H1 (cell line): ENCODE results near the gene TM4SF20. TPM values are rescaled to one million over a fixed set of nuclear protein-coding genes. Genes with fewer than 3 reads are reported as not detected.

Source experiments
- CTCF ChIA-PET: fragments of 300-600 bp; sonication (Branson Sonifier 250); formaldehyde crosslinking; loops from one replicate; lab custom pipeline; 2021; ENCODE audit not compliant: partially characterized antibody; lab: Charles Lee
- POLR2A ChIA-PET: fragments of 300-600 bp; sonication (Branson Sonifier 250); formaldehyde crosslinking; loops from one replicate; lab custom pipeline; 2021; ENCODE audit warnings: inconsistent platforms; ENCODE audit not compliant: partially characterized antibody; lab: Charles Lee
- DNase-seq, 2 experiments: peaks; one replicate each; pipeline versions ENCODE4 v3.0.0 to v3.0.0-alpha.2; 2010 to 2022; ENCODE audit warnings: low spot score in 2 of 2, low read depth in 1 of 2, mixed read lengths in 1 of 2
- FAIRE-seq: peaks from 2 replicates; lab custom pipeline; 2011; peaks lifted over from hg19 to GRCh38; lab: Jason Lieb, UNC
- H2AFZ ChIP-seq: 2 replicates; pipeline ENCODE4 v1.8.1; 2012; ENCODE audit warnings: low read length, inconsistent platforms
- H2AK5ac ChIP-seq: 2 replicates; pipeline ENCODE4 v1.6.1; 2013; ENCODE audit warnings: low read depth, low read length
- H2BK120ac ChIP-seq: replicated peaks from 2 replicates; pipeline ENCODE3; 2013; ENCODE audit warnings: low read depth, low read length, inconsistent platforms
- H2BK12ac ChIP-seq: 2 replicates; pipeline ENCODE4 v1.6.1; 2013; ENCODE audit warnings: low read depth, low read length
- H2BK15ac ChIP-seq: 2 replicates; pipeline ENCODE4 v1.6.1; 2013; ENCODE audit warnings: low read length
- H2BK20ac ChIP-seq: 2 replicates; pipeline ENCODE4 v1.6.1; 2013; ENCODE audit warnings: low read length
- H2BK5ac ChIP-seq: 2 replicates; pipeline ENCODE4 v1.6.1; 2013; ENCODE audit warnings: low read depth, low read length
- H3K14ac ChIP-seq: 2 replicates; pipeline ENCODE4 v1.6.1; 2013; ENCODE audit warnings: inconsistent platforms; ENCODE audit not compliant: insufficient read length
- H3K18ac ChIP-seq: 2 replicates; pipeline ENCODE4 v1.6.1; 2013; ENCODE audit warnings: low read length; ENCODE audit errors: extremely low read depth
- H3K23ac ChIP-seq: 2 replicates; pipeline ENCODE4 v1.6.1; 2013; ENCODE audit warnings: inconsistent platforms; ENCODE audit not compliant: insufficient read length
- H3K23me2 ChIP-seq: 2 replicates; pipeline ENCODE4 v1.6.1; 2013; ENCODE audit warnings: low read depth, low read length
- H3K27ac ChIP-seq: 2 replicates; pipeline ENCODE4 v1.6.1; 2011; ENCODE audit warnings: low read depth, low read length, inconsistent platforms
- H3K27me3 ChIP-seq, 4 experiments: replicated peaks in 1 of 4; 1 replicate in 1 of 4; 2 replicates in 3 of 4; pipeline versions ENCODE4 v1.6.1 to v1.8.1; 2011 to 2013; ENCODE audit warnings: low read length in 3 of 4, mild to moderate bottlenecking in 3 of 4, inconsistent platforms in 2 of 4, mixed read lengths in 2 of 4, moderate library complexity in 1 of 4; ENCODE audit not compliant: control insufficient read depth in 3 of 4, insufficient read depth in 3 of 4; ENCODE audit errors: extremely low read depth in 1 of 4
- H3K36me3 ChIP-seq, 4 experiments: 2 replicates each; pipeline versions ENCODE4 v1.6.1 to v1.8.1; 2011 to 2013; ENCODE audit warnings: mild to moderate bottlenecking in 4 of 4, low read length in 3 of 4, moderate library complexity in 2 of 4, control low read depth in 1 of 4, inconsistent platforms in 1 of 4; ENCODE audit not compliant: insufficient read depth in 4 of 4, control insufficient read depth in 2 of 4
- H3K4ac ChIP-seq: replicated peaks from 2 replicates; pipeline ENCODE3; 2013; ENCODE audit warnings: low read length, low read depth, mixed read lengths, inconsistent platforms; ENCODE audit not compliant: insufficient read length
- H3K4me1 ChIP-seq, 4 experiments: replicated peaks in 1 of 4; 1 replicate in 1 of 4; 2 replicates in 3 of 4; pipeline versions ENCODE4 v1.6.1 to v1.8.1; 2011 to 2013; ENCODE audit warnings: low read length in 3 of 4, inconsistent platforms in 2 of 4, mixed read lengths in 1 of 4; ENCODE audit not compliant: insufficient read depth in 4 of 4, control insufficient read depth in 3 of 4
- H3K4me2 ChIP-seq, 2 experiments: 2 replicates each; pipeline versions ENCODE4 v1.6.1 to v1.8.1; 2011 to 2013; ENCODE audit warnings: low read depth in 2 of 2, low read length in 2 of 2, control low read depth in 1 of 2, inconsistent platforms in 1 of 2, mild to moderate bottlenecking in 1 of 2; ENCODE audit not compliant: insufficient read depth in 1 of 2
- H3K4me3 ChIP-seq, 4 experiments: fragments of 200-600, 300-600 bp in 1 of 4; sonication (generic), shearing (Covaris generic), sonication (Bioruptor Twin) in 1 of 4; 2 replicates each; pipeline versions ENCODE4 v1.5.1 to v1.8.1; 2011 to 2016; ENCODE audit warnings: low read length in 4 of 4, low read depth in 3 of 4, control low read depth in 2 of 4, inconsistent platforms in 2 of 4, mild to moderate bottlenecking in 2 of 4, mixed read lengths in 1 of 4, moderate library complexity in 1 of 4; ENCODE audit not compliant: insufficient read depth in 2 of 4; ENCODE audit errors: extremely low read depth in 1 of 4
- H3K56ac ChIP-seq: replicated peaks from 2 replicates; pipeline ENCODE3; 2013; ENCODE audit warnings: low read depth, mild to moderate bottlenecking, mixed read lengths, low read length, inconsistent platforms; ENCODE audit not compliant: insufficient read length
- H3K79me1 ChIP-seq: 2 replicates; pipeline ENCODE4 v1.6.1; 2013; ENCODE audit warnings: low read depth, low read length, control low read depth
- H3K79me2 ChIP-seq, 2 experiments: 2 replicates each; pipeline versions ENCODE4 v1.6.1 to v1.8.1; 2012 to 2013; ENCODE audit warnings: low read length in 2 of 2, mild to moderate bottlenecking in 2 of 2, inconsistent platforms in 1 of 2; ENCODE audit not compliant: insufficient read depth in 2 of 2, control insufficient read depth in 1 of 2
- H3K9ac ChIP-seq, 4 experiments: replicated peaks in 1 of 4; 1 replicate in 1 of 4; 2 replicates in 3 of 4; pipeline versions ENCODE4 v1.6.1 to v1.8.1; 2011 to 2013; ENCODE audit warnings: low read depth in 3 of 4, low read length in 3 of 4, control low read depth in 2 of 4, mild to moderate bottlenecking in 2 of 4, moderate library complexity in 2 of 4, inconsistent platforms in 1 of 4; ENCODE audit errors: extremely low read depth in 1 of 4
- H3K9me3 ChIP-seq, 2 experiments: 2 replicates each; pipeline versions ENCODE4 v1.6.1 to v1.8.1; 2012 to 2013; ENCODE audit warnings: mild to moderate bottlenecking in 2 of 2, moderate library complexity in 2 of 2, control low read depth in 1 of 2, inconsistent platforms in 1 of 2, low read depth in 1 of 2, low read length in 1 of 2, mixed read lengths in 1 of 2; ENCODE audit not compliant: insufficient read depth in 2 of 2
- H4K20me1 ChIP-seq, 2 experiments: replicated peaks in 1 of 2; 2 replicates each; pipeline versions ENCODE3 to v1.8.1; 2011 to 2013; ENCODE audit warnings: inconsistent platforms in 2 of 2, low read length in 2 of 2, mild to moderate bottlenecking in 1 of 2; ENCODE audit not compliant: insufficient read depth in 2 of 2, control insufficient read depth in 1 of 2
- H4K5ac ChIP-seq: 2 replicates; pipeline ENCODE4 v1.6.1; 2013; ENCODE audit warnings: low read length, low read depth, mixed read lengths, inconsistent platforms; ENCODE audit not compliant: insufficient read length
- H4K8ac ChIP-seq: 2 replicates; pipeline ENCODE4 v1.8.0; 2013; ENCODE audit warnings: mild to moderate bottlenecking, moderate library complexity, low read length, inconsistent platforms; ENCODE audit not compliant: insufficient read depth; ENCODE audit errors: extremely low read depth
- H4K91ac ChIP-seq: replicated peaks from 2 replicates; pipeline ENCODE3; 2013; ENCODE audit warnings: low read length, mixed read lengths, inconsistent platforms; ENCODE audit not compliant: insufficient read length
- ASH2L ChIP-seq: fragments of 200-600, 300-600 bp; sonication (generic); IDR thresholded peaks from one replicate; pipeline ENCODE4 v1.7.1; 2017; ENCODE audit warnings: low read length
- CHD1 ChIP-seq: IDR thresholded peaks from 2 replicates; pipeline ENCODE4 v1.6.1; 2012; ENCODE audit warnings: low read depth, low read length, improper control_type of control experiment
- CREB1 ChIP-seq: IDR thresholded peaks from 2 replicates; pipeline ENCODE4 v1.6.1; 2012; ENCODE audit warnings: inconsistent platforms
- EZH2 ChIP-seq: fragments of 200-600 bp; sonication (generic); IDR thresholded peaks from 2 replicates; pipeline ENCODE4 v1.7.1; 2012; ENCODE audit warnings: low read depth, mild to moderate bottlenecking, moderate library complexity, low read length, inconsistent platforms; ENCODE audit not compliant: severe bottlenecking
- FOSL1 ChIP-seq: IDR thresholded peaks from 2 replicates; pipeline ENCODE4 v1.6.1; 2011; ENCODE audit warnings: mild to moderate bottlenecking, low read depth, low read length, moderate library complexity; ENCODE audit not compliant: insufficient read depth
- HDAC6 ChIP-seq: IDR thresholded peaks from one replicate; pipeline ENCODE4 v1.7.1; 2012; ENCODE audit warnings: low read depth, mild to moderate bottlenecking, inconsistent platforms, low read length, moderate library complexity
- KDM5A ChIP-seq: fragments of 200-600 bp; IDR thresholded peaks from 2 replicates; pipeline ENCODE4 v1.7.1; 2012; ENCODE audit warnings: mild to moderate bottlenecking, low read length, inconsistent platforms, mixed read lengths
- MAX ChIP-seq: IDR thresholded peaks from 2 replicates; pipeline ENCODE4 v1.6.1; 2012; ENCODE audit warnings: inconsistent platforms
- RAD21 ChIP-seq, 2 experiments: IDR thresholded peaks in 1 of 2; conservative IDR thresholded peaks in 1 of 2; 2 replicates each; pipeline ENCODE4 v1.6.1; 2011; ENCODE audit warnings: low read depth in 2 of 2, low read length in 2 of 2, improper control_type of control experiment in 1 of 2, inconsistent platforms in 1 of 2, mild to moderate bottlenecking in 1 of 2, moderate library complexity in 1 of 2
- RXRA ChIP-seq: IDR thresholded peaks from 2 replicates; pipeline ENCODE4 v1.6.1; 2011; ENCODE audit warnings: low read depth, mild to moderate bottlenecking, low read length, moderate library complexity; ENCODE audit not compliant: insufficient read depth
- SP1 ChIP-seq: IDR thresholded peaks from 2 replicates; pipeline ENCODE4 v1.6.1; 2011; ENCODE audit warnings: low read depth, low read length
- TAF1 ChIP-seq: IDR thresholded peaks from 2 replicates; pipeline ENCODE4 v1.6.1; 2011; ENCODE audit warnings: mild to moderate bottlenecking, low read depth, low read length
- whole genome bisulfite sequencing, 2 experiments: shearing (Covaris generic) in 1 of 2; methylation state at CpG; one replicate each; pipeline versions ENCODE4 v1.1.6 to v1.1.7; 2013 to 2015; ENCODE audit warnings: low lambda C conversion rate in 2 of 2, mixed read lengths in 2 of 2, inconsistent platforms in 1 of 2, low coverage in 1 of 2, missing lambda C conversion rate in 1 of 2; ENCODE audit not compliant: insufficient replicate concordance in 2 of 2, insufficient coverage in 1 of 2, insufficient read length in 1 of 2; ENCODE audit errors: extremely low coverage in 1 of 2, missing lambda C conversion rate in 1 of 2; 5-methylcytosine and 5-hydroxymethylcytosine counted together
- polyA plus RNA-seq, 7 experiments: library from polyadenylated mRNA; depleted of rRNA in 3 of 7; stranded (reverse) in 5 of 7; unstranded in 2 of 7; fragments of >200 nt in 5 of 7; fragments of 200-250 nt in 2 of 7; gene quantifications; 1 replicate in 5 of 7; 2 replicates in 1 of 7; 4 replicates in 1 of 7; pipeline versions ENCODE4 v1.2.1 to v1.2.3, GENCODE V29; 2011 to 2013; ENCODE audit warnings: missing spikeins in 2 of 7, mixed read lengths in 2 of 7
- total RNA-seq: library from RNA; stranded (reverse); fragmentation: NEBNext Ultra II Directional; extraction: Animal tissue kit (Norgen Biotek cat#: 25700); gene quantifications from 2 replicates; pipeline ENCODE4 v1.2.1, GENCODE V29; 2021

Gene TM4SF20
- total and polyA plus RNA-seq, 2 of the 8 experiments (the other 6 are each of a cell fraction or from before 2014, with no cell fraction given) = not detected

GRCh38 chr2:227390468-227391256 is 11.6 kb upstream of the TM4SF20 start:
- no peak overlapping the region for H2BK5ac ChIP-seq
- DNase-seq (no peak), FAIRE-seq (no peak)
- H2AK5ac ChIP-seq = no peak overlapping the region
- H3K9me3 ChIP-seq = no peaks in the 10 kb centered on the region
- H4K5ac ChIP-seq = no peak overlapping the region
- TF ChIP-seq RAD21 (IDR thresholded peaks at IDR 0.05 in 1 of 2, conservative IDR thresholded peaks at IDR 0.05 in 1 of 2; ENCODE audit: low read depth in 2 of 2, low read length in 2 of 2) = no peak
- TF ChIP-seq MAX = no peak
- no peak for TF ChIP-seq FOSL1
- no peak for TF ChIP-seq CREB1
- no peak for TF ChIP-seq HDAC6
- TF ChIP-seq ASH2L = no peak
- TF ChIP-seq EZH2 = no peak
- TF ChIP-seq SP1 = no peak
- no peak for TF ChIP-seq KDM5A
- no peak for TF ChIP-seq RXRA
- no peak for TF ChIP-seq CHD1
- TF ChIP-seq TAF1 = no peak
- no peak overlapping the region for H4K8ac ChIP-seq
- H3K23ac ChIP-seq = no peak overlapping the region
- H3K56ac ChIP-seq = no peak overlapping the region
- H3K79me1 ChIP-seq = no peaks in the 10 kb centered on the region
- 86% methylated on average over 17 of the region's 17 CpGs; no CpG with 5 or more reads in 1 of the 2 experiments for WGBS, 2 experiments
- no peak overlapping the region for H2BK12ac ChIP-seq
- no peaks in the 10 kb centered on the region for H4K20me1 ChIP-seq
- no peak overlapping the region for H3K14ac ChIP-seq
- H3K79me2 ChIP-seq = no peaks in the 10 kb centered on the region
- no peak overlapping the region for H4K91ac ChIP-seq
- no peak overlapping the region for H2BK20ac ChIP-seq
- no peak overlapping the region for H3K27ac ChIP-seq
- H2BK120ac ChIP-seq = no peak overlapping the region
- no peaks in the 10 kb centered on the region; the same call in 1 of the 2 replicates for H3K23me2 ChIP-seq
- no peaks in the 10 kb centered on the region for H3K27me3 ChIP-seq
- H2AFZ ChIP-seq = peak overlapping the region; percentile 90
- H2BK15ac ChIP-seq = no peak overlapping the region
- H3K4me3 ChIP-seq = no peak overlapping the region
- no peak overlapping the region for H3K4ac ChIP-seq
- no peaks in the 10 kb centered on the region for H3K36me3 ChIP-seq
- CTCF ChIA-PET = interaction anchor here (1.0 to 5.0 kb wide), 2 partner anchors 11 to 375 kb away, joined by 3 to 66 read pairs; partner anchors contain the start of gene TM4SF20
- POLR2A ChIA-PET = no interaction called here
- H3K18ac ChIP-seq = no peak overlapping the region
- H3K4me2 ChIP-seq = no peak overlapping the region
- H3K9ac ChIP-seq = no peak overlapping the region
- no peaks in the 10 kb centered on the region; a peak in 1 of 7 replicates for H3K4me1 ChIP-seq
